Measurements from ENCODE around the gene SLC5A10.

The SLC5A10 gene

GRCh38 chr17:18976201-18976600, 24.2 kb downstream of the SLC5A10 start:
- H3K27ac ChIP-seq = no peak overlapping the region
- TF ChIP-seq, protein P1, sequence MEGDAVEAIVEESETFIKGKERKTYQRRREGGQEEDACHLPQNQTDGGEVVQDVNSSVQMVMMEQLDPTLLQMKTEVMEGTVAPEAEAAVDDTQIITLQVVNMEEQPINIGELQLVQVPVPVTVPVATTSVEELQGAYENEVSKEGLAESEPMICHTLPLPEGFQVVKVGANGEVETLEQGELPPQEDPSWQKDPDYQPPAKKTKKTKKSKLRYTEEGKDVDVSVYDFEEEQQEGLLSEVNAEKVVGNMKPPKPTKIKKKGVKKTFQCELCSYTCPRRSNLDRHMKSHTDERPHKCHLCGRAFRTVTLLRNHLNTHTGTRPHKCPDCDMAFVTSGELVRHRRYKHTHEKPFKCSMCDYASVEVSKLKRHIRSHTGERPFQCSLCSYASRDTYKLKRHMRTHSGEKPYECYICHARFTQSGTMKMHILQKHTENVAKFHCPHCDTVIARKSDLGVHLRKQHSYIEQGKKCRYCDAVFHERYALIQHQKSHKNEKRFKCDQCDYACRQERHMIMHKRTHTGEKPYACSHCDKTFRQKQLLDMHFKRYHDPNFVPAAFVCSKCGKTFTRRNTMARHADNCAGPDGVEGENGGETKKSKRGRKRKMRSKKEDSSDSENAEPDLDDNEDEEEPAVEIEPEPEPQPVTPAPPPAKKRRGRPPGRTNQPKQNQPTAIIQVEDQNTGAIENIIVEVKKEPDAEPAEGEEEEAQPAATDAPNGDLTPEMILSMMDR (conservative IDR thresholded peaks at IDR 0.05) = no peak

DNA sequence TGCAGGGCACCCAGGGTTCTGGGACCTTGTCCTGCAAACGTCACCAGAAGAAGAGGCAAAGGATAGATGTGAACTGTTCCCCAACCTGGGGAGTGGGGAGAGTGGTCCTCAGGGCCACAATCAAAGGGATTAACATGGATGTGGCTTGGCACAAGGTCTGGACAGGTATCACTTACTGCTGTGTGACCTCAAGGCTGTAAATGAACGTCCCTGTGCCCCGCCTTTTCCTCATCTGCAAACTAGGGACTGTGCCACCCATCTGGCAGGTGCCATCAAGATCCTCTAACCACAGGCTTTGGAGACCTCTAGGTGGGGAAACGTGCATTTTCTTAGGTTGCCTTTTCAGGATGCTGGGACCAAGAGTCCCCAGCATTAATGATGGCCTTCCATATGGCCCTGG, 25.1 kb downstream of the SLC5A10 start:
- H3K27ac ChIP-seq = no peak overlapping the region
- TF ChIP-seq, protein P1 (conservative IDR thresholded peaks at IDR 0.05) = no peak

GRCh38 chr17:18977646-18978045, 25.7 kb downstream of the SLC5A10 start:
- TF ChIP-seq, protein P1 (conservative IDR thresholded peaks at IDR 0.05) = no peak
- H3K27ac ChIP-seq = no peak overlapping the region

GRCh38 chr17:18978050-18978449, 26.1 kb downstream of the SLC5A10 start:
- TF ChIP-seq, protein P1 (conservative IDR thresholded peaks at IDR 0.05) = no peak
- no peak overlapping the region for H3K27ac ChIP-seq

- TF ChIP-seq, protein P1 (conservative IDR thresholded peaks at IDR 0.05) = no peak
- no peak overlapping the region for H3K27ac ChIP-seq
These were observed 26.7 kb downstream of the SLC5A10 start for GRCh38 chr17:18978655-18979054.

GRCh38 chr17:18980682-18981334, 28.8 kb downstream of the SLC5A10 start:
- no peak overlapping the region for H3K27ac ChIP-seq
- TF ChIP-seq, protein P1 (conservative IDR thresholded peaks at IDR 0.05) = no peak

GRCh38 chr17:18981335-18981641, 29.3 kb downstream of the SLC5A10 start:
- TF ChIP-seq, protein P1 (conservative IDR thresholded peaks at IDR 0.05) = no peak
- H3K27ac ChIP-seq = peak overlapping the region; percentile 58
